WTC11 (cell line): ENCODE data around the gene TTC7B. TPM values are rescaled to one million over a fixed set of nuclear protein-coding genes. Genes with fewer than 3 reads are reported as not detected.

Source experiments
- ATAC-seq: fragments of 200-7000 bp; cut with Tn5 transposase; 2 replicates; pipeline ENCODE4 v1.10.0; 2021; ENCODE audit warnings: mild to moderate bottlenecking, moderate library complexity
- CTCF ChIA-PET: fragments of 300-600 bp; sonication (Branson Sonifier 250); formaldehyde crosslinking; loops from one replicate; lab custom pipeline; 2021; ENCODE audit warnings: antibody characterized with exemption; lab: Charles Lee
- POLR2A ChIA-PET: fragments of 350-600 bp; sonication (Branson Sonifier 250); formaldehyde crosslinking; loops from one replicate; lab custom pipeline; 2021; ENCODE audit warnings: antibody characterized with exemption; lab: Charles Lee
- DNase-seq: peaks from one replicate; pipeline ENCODE4 v3.0.0; 2021; ENCODE audit warnings: low spot score
- H3K27ac Mint-ChIP-seq: 2 replicates; pipeline ENCODE4 v1.8.0; 2021; ENCODE audit warnings: mixed read lengths
- H3K27me3 Mint-ChIP-seq: 2 replicates; pipeline ENCODE4 v1.8.0; 2021; ENCODE audit warnings: low read depth, mild to moderate bottlenecking, moderate library complexity, mixed read lengths
- H3K36me3 Mint-ChIP-seq: 2 replicates; pipeline ENCODE4 v1.8.0; 2021; ENCODE audit warnings: mixed read lengths
- H3K4me1 Mint-ChIP-seq: 2 replicates; pipeline ENCODE4 v1.8.0; 2022; ENCODE audit warnings: mixed read lengths
- H3K4me3 Mint-ChIP-seq: 2 replicates; pipeline ENCODE4 v1.8.0; 2021; ENCODE audit warnings: mild to moderate bottlenecking, moderate library complexity, mixed read lengths
- H3K9me3 Mint-ChIP-seq: 2 replicates; pipeline ENCODE4 v1.8.0; 2021; ENCODE audit warnings: mixed read lengths
- ATF3 ChIP-seq: sonication (generic); formaldehyde crosslinking; conservative IDR thresholded peaks from 2 replicates; pipeline ENCODE4 v1.8.1; 2022; ENCODE audit warnings: mild to moderate bottlenecking, missing genetic modification reagents
- CREB1 ChIP-seq: sonication (generic); formaldehyde crosslinking; IDR thresholded peaks from 2 replicates; pipeline ENCODE4 v1.8.0; 2023; ENCODE audit warnings: mild to moderate bottlenecking, missing genetic modification reagents
- CTCF ChIP-seq: fragments of 200-600 bp; IDR thresholded peaks from 2 replicates; pipeline ENCODE4 v1.8.0; 2022; ENCODE audit warnings: antibody characterized with exemption
- E2F5 ChIP-seq: sonication (generic); formaldehyde crosslinking; IDR thresholded peaks from 2 replicates; pipeline ENCODE4 v1.8.1; 2022; ENCODE audit warnings: mild to moderate bottlenecking, moderate library complexity, missing genetic modification reagents
- EMX1 ChIP-seq: fragments of 250-450 bp; sonication (Bioruptor Pico); IDR thresholded peaks from 2 replicates; pipeline ENCODE4 v1.8.0; 2021; ENCODE audit warnings: mild to moderate bottlenecking
- ERG ChIP-seq: fragments of 250-450 bp; sonication (Bioruptor Pico); IDR thresholded peaks from 2 replicates; pipeline ENCODE4 v1.8.0; 2021; ENCODE audit warnings: mild to moderate bottlenecking
- ESRRA ChIP-seq: sonication (generic); formaldehyde crosslinking; IDR thresholded peaks from 2 replicates; pipeline ENCODE4 v1.8.1; 2022; ENCODE audit warnings: mild to moderate bottlenecking, missing genetic modification reagents, borderline replicate concordance
- HMGXB4 ChIP-seq: sonication (generic); formaldehyde crosslinking; IDR thresholded peaks from 2 replicates; pipeline ENCODE4 v1.8.1; 2023; ENCODE audit warnings: mild to moderate bottlenecking, moderate library complexity, missing genetic modification reagents
- IRF1 ChIP-seq: sonication (generic); formaldehyde crosslinking; IDR thresholded peaks from 2 replicates; pipeline ENCODE4 v1.8.0; 2023; ENCODE audit warnings: missing genetic modification reagents
- MXD4 ChIP-seq: fragments of 250-450 bp; sonication (Bioruptor Pico); IDR thresholded peaks from 2 replicates; pipeline ENCODE4 v1.8.0; 2021; ENCODE audit warnings: mild to moderate bottlenecking, moderate library complexity, borderline replicate concordance
- NR1H2 ChIP-seq: sonication (generic); formaldehyde crosslinking; IDR thresholded peaks from 2 replicates; pipeline ENCODE4 v1.9.0; 2021; ENCODE audit warnings: mild to moderate bottlenecking, moderate library complexity, missing genetic modification reagents
- NR2C2 ChIP-seq: sonication (generic); formaldehyde crosslinking; IDR thresholded peaks from 2 replicates; pipeline ENCODE4 v1.8.0; 2022; ENCODE audit warnings: mild to moderate bottlenecking, missing genetic modification reagents
- TEAD1 ChIP-seq: sonication (generic); formaldehyde crosslinking; IDR thresholded peaks from 2 replicates; pipeline ENCODE4 v1.8.0; 2022; ENCODE audit warnings: mild to moderate bottlenecking, missing genetic modification reagents
- TEAD4 ChIP-seq: sonication (generic); formaldehyde crosslinking; IDR thresholded peaks from 2 replicates; pipeline ENCODE4 v1.8.0; 2022; ENCODE audit warnings: mild to moderate bottlenecking, missing genetic modification reagents
- ZBTB21 ChIP-seq: sonication (generic); formaldehyde crosslinking; IDR thresholded peaks from 2 replicates; pipeline ENCODE4 v1.8.1; 2023; ENCODE audit warnings: mild to moderate bottlenecking, missing genetic modification reagents, borderline replicate concordance
- ZNF416 ChIP-seq: fragments of 250-450 bp; sonication (Bioruptor Pico); IDR thresholded peaks from 2 replicates; pipeline ENCODE4 v1.9.0; 2021; ENCODE audit warnings: mild to moderate bottlenecking, inconsistent platforms
- ZNF423 ChIP-seq: fragments of 250-450 bp; sonication (Bioruptor Pico); IDR thresholded peaks from 2 replicates; pipeline ENCODE4 v2.1.2; 2022; ENCODE audit warnings: mild to moderate bottlenecking, moderate library complexity
- ZNF512 ChIP-seq: sonication (generic); formaldehyde crosslinking; IDR thresholded peaks from 2 replicates; pipeline ENCODE4 v1.8.1; 2022; ENCODE audit warnings: missing genetic modification reagents, borderline replicate concordance
- total RNA-seq: library from RNA; stranded (reverse); gene quantifications from 3 replicates; pipeline ENCODE4 v1.2.3, GENCODE V29; 2021

Gene TTC7B
- total RNA-seq, 1 experiment from 2014 or later, result 27.6 TPM

- Mint-ChIP-seq H3K27ac (no peak overlapping the region), H3K4me3 (no peak overlapping the region), H3K4me1 (peaks cover 24% of the 10 kb centered on the region), H3K27me3 (no peaks in the 10 kb centered on the region; the same call in 1 of the 2 replicates), H3K36me3 (peaks cover 6% of the 10 kb centered on the region; the same call in 1 of the 2 replicates), H3K9me3 (no peaks in the 10 kb centered on the region)
- ATAC-seq (no peak), DNase-seq (no peak)
- POLR2A ChIA-PET, result no interaction called here
- CTCF ChIA-PET, result interaction anchor here (0.9 to 1.7 kb wide), 2 partner anchors 23 to 30 kb away, joined by 3 to 6 read pairs; no protein-coding TSS in a partner anchor
- TF ChIP-seq NR2C2 (CRISPR knock-in tag) (no peak), TEAD4 (CRISPR knock-in tag) (no peak), TEAD1 (CRISPR knock-in tag) (no peak)
These were observed 239.1 kb downstream of the TTC7B start for GRCh38 chr14:90576981-90577660.

GRCh38 chr14:90576581-90576980, 239.6 kb downstream of the TTC7B start:
- POLR2A ChIA-PET, result no interaction called here
- CTCF ChIA-PET, result interaction anchor here (0.9 to 1.7 kb wide), 3 partner anchors 23 to 182 kb away, joined by 3 to 6 read pairs (median 3); no protein-coding TSS in a partner anchor
- no peak for TF ChIP-seq ZNF416 (CRISPR knock-in tag)
- TF ChIP-seq ATF3, result no peak
- TF ChIP-seq NR1H2, result no peak
- TF ChIP-seq EMX1 (CRISPR knock-in tag), result no peak
- no peak for TF ChIP-seq MXD4 (CRISPR knock-in tag)
- no peak for TF ChIP-seq NR2C2 (CRISPR knock-in tag)
- no peak overlapping the region for H3K27ac Mint-ChIP-seq
- DNase-seq (no peak), ATAC-seq (no peak)
- H3K9me3 Mint-ChIP-seq, result no peaks in the 10 kb centered on the region
- peaks cover 24% of the 10 kb centered on the region for H3K4me1 Mint-ChIP-seq
- peaks cover 4% of the 10 kb centered on the region; the same call in 1 of the 2 replicates for H3K36me3 Mint-ChIP-seq
- H3K27me3 Mint-ChIP-seq, result no peaks in the 10 kb centered on the region; the same call in 1 of the 2 replicates
- no peak overlapping the region for H3K4me3 Mint-ChIP-seq

- ATAC-seq (no peak), DNase-seq (no peak)
- no peak for TF ChIP-seq CTCF
- TF ChIP-seq IRF1 (CRISPR knock-in tag), result no peak
- TF ChIP-seq ESRRA, result no peak
- no peak for TF ChIP-seq MXD4 (CRISPR knock-in tag)
- TF ChIP-seq ZBTB21 (CRISPR knock-in tag), result no peak
- no peak for TF ChIP-seq HMGXB4
- TF ChIP-seq E2F5 (CRISPR knock-in tag), result no peak
- TF ChIP-seq CREB1 (CRISPR knock-in tag), result no peak
- TF ChIP-seq ZNF423 (CRISPR knock-in tag), result no peak
- TF ChIP-seq ERG (CRISPR knock-in tag), result no peak
- no peak for TF ChIP-seq ZNF512 (CRISPR knock-in tag)
- Mint-ChIP-seq H3K27me3 (no peaks in the 10 kb centered on the region; the same call in 1 of the 2 replicates), H3K36me3 (no peaks in the 10 kb centered on the region), H3K4me3 (no peak overlapping the region), H3K27ac (no peak overlapping the region), H3K9me3 (no peaks in the 10 kb centered on the region), H3K4me1 (peaks cover 24% of the 10 kb centered on the region)
- POLR2A ChIA-PET, result no interaction called here
- CTCF ChIA-PET, result interaction anchor here (0.8 to 2.1 kb wide), 12 partner anchors 15 to 287 kb away, joined by 3 to 9 read pairs (median 3); partner anchors contain the start of gene TTC7B
These were observed 240.4 kb downstream of the TTC7B start for GRCh38 chr14:90575781-90576180.
